ENCODE results near the gene EDN2. TPM values are rescaled to one million over a fixed set of nuclear protein-coding genes. Genes with fewer than 3 reads are reported as not detected.
A peak's percentile ranks its signal among the peaks of the same experiment; 100 is the strongest.

The EDN2 gene
- total RNA-seq, 3 donors from 2014 or later: 2.3 to 3.8 TPM; not detected in 1

GRCh38 chr1:41449326-41449921 lies 35.1 kb downstream of the EDN2 start:
- Histone ChIP-seq H3K4me3 (peak overlapping the region in 1 of 3 donors; percentile 54), H3K9me3 (peaks cover 0 to 1% of the 10 kb centered on the region in 2 donors), H3K36me3 (no peaks in the 10 kb centered on the region), H3K27me3 (no peaks in the 10 kb centered on the region), H3K4me1 (peaks cover 6 to 12% of the 10 kb centered on the region in 2 donors), H3K27ac (peak overlapping the region; percentile 76 to 80)
- no peak for DNase-seq (ENCODE audit: low spot score in 2 of 2)
- intact Hi-C loops (cut with DNase I; ENCODE audit: low total_unique reads): no loop called here
- TF ChIP-seq CTCF (IDR thresholded peaks at IDR 0.05): no peak
- no peak for TF ChIP-seq POLR2AphosphoS5 (IDR thresholded peaks at IDR 0.05)
- TF ChIP-seq POLR2A (IDR thresholded peaks at IDR 0.05): no peak

DNA sequence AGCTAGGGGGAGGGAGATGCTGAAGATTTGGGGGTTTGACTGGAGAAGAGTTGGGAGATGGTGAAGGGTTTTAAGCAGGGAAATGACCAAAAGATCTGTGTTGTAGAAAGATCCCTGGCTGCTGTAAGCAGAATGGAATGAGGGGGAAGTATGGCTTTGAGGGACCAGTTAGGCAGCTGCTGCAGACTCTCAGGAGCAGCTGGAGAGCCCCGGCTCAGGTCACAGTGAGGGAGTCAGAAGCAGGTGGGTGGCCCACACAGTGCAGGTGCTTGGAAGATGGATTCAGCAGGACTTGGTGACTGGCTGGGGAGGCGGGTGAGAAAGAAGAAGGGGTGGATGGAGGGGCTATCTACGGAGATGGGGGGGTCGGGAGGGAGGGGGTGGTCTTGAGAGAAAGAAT lies 35.7 kb downstream of the EDN2 start:
- no peaks in the 10 kb centered on the region for H3K27me3 ChIP-seq
- no peak for DNase-seq (ENCODE audit: low spot score in 2 of 2)
- no peak overlapping the region for H3K4me3 ChIP-seq
- peaks cover 0 to 12% of the 10 kb centered on the region in 2 donors for H3K4me1 ChIP-seq
- TF ChIP-seq CTCF (IDR thresholded peaks at IDR 0.05) (no peak), POLR2A (IDR thresholded peaks at IDR 0.05) (no peak), POLR2AphosphoS5 (IDR thresholded peaks at IDR 0.05) (no peak)
- H3K9me3 ChIP-seq: peaks cover 0 to 7% of the 10 kb centered on the region in 2 donors
- peak overlapping the region; percentile 76 to 80 for H3K27ac ChIP-seq
- intact Hi-C loops (cut with DNase I; ENCODE audit: low total_unique reads): no loop called here
- no peaks in the 10 kb centered on the region for H3K36me3 ChIP-seq

GRCh38 chr1:41447995-41448770 lies 36.3 kb downstream of the EDN2 start:
- no peaks in the 10 kb centered on the region for H3K36me3 ChIP-seq
- no peak overlapping the region for H3K4me3 ChIP-seq
- DNase-seq (ENCODE audit: low spot score in 2 of 2): peak in 1 of 2 donors; percentile 80
- peaks cover 2 to 12% of the 10 kb centered on the region in 2 donors for H3K4me1 ChIP-seq
- peak overlapping the region; percentile 52 to 61 for H3K27ac ChIP-seq
- intact Hi-C loops (cut with DNase I; ENCODE audit: low total_unique reads): no loop called here
- no peaks in the 10 kb centered on the region for H3K27me3 ChIP-seq
- peaks cover 0 to 7% of the 10 kb centered on the region in 2 donors for H3K9me3 ChIP-seq
- TF ChIP-seq POLR2A (IDR thresholded peaks at IDR 0.05) (no peak), CTCF (IDR thresholded peaks at IDR 0.05) (no peak), POLR2AphosphoS5 (IDR thresholded peaks at IDR 0.05) (no peak)

GRCh38 chr1:41446851-41447610 lies 37.5 kb downstream of the EDN2 start:
- Histone ChIP-seq H3K9me3 (peaks cover 0 to 7% of the 10 kb centered on the region in 2 donors), H3K4me1 (peaks cover 4 to 15% of the 10 kb centered on the region in 2 donors), H3K27me3 (no peaks in the 10 kb centered on the region), H3K27ac (no peak overlapping the region), H3K36me3 (no peaks in the 10 kb centered on the region), H3K4me3 (no peak overlapping the region)
- DNase-seq (ENCODE audit: low spot score in 2 of 2): no peak
- intact Hi-C loops (cut with DNase I; ENCODE audit: low total_unique reads): no loop called here
- no peak for TF ChIP-seq POLR2AphosphoS5 (IDR thresholded peaks at IDR 0.05)
- no peak for TF ChIP-seq POLR2A (IDR thresholded peaks at IDR 0.05)
- TF ChIP-seq CTCF (IDR thresholded peaks at IDR 0.05): no peak

All from breast epithelium (tissue), 4 donors.